Bronchial epithelial cell (primary cell): ENCODE data around the gene RPTOR. TPM values are rescaled to one million over a fixed set of nuclear protein-coding genes. Genes with fewer than 3 reads are reported as not detected.
A peak's percentile ranks its signal among the peaks of the same experiment; 100 is the strongest.

ENCODE experiments used
- DNase-seq: peaks from one replicate; pipeline ENCODE4 v3.0.0-alpha.2; 2010; ENCODE audit warnings: low read depth
- FAIRE-seq: peaks from 2 replicates; lab custom pipeline; 2011; peaks lifted over from hg19 to GRCh38; lab: Jason Lieb, UNC
- H3K27me3 ChIP-seq: 2 replicates; pipeline ENCODE4 v1.5.1; 2011; ENCODE audit warnings: low read length; ENCODE audit not compliant: control insufficient read depth, insufficient read depth
- H3K36me3 ChIP-seq: 2 replicates; pipeline ENCODE4 v1.5.1; 2011; ENCODE audit warnings: low read length; ENCODE audit not compliant: control insufficient read depth, insufficient read depth
- H3K4me3 ChIP-seq: 2 replicates; pipeline ENCODE4 v1.5.1; 2011; ENCODE audit warnings: mild to moderate bottlenecking, low read depth, low read length, control low read depth
- total RNA-seq: library from RNA; depleted of rRNA; stranded (reverse); fragments of >200 nt; gene quantifications from 2 replicates; pipeline ENCODE4 v1.2.1, GENCODE V29; 2014
- TF ChIP-seq, protein P1 (sequence below): IDR thresholded peaks from 2 replicates; pipeline ENCODE4 v1.5.1; 2011; ENCODE audit warnings: mild to moderate bottlenecking, moderate library complexity, low read length, control low read depth, inconsistent platforms; ENCODE audit not compliant: insufficient read depth, severe bottlenecking

Gene RPTOR
- total RNA-seq, 1 donor from 2014 or later, result 14.0 TPM

DNA sequence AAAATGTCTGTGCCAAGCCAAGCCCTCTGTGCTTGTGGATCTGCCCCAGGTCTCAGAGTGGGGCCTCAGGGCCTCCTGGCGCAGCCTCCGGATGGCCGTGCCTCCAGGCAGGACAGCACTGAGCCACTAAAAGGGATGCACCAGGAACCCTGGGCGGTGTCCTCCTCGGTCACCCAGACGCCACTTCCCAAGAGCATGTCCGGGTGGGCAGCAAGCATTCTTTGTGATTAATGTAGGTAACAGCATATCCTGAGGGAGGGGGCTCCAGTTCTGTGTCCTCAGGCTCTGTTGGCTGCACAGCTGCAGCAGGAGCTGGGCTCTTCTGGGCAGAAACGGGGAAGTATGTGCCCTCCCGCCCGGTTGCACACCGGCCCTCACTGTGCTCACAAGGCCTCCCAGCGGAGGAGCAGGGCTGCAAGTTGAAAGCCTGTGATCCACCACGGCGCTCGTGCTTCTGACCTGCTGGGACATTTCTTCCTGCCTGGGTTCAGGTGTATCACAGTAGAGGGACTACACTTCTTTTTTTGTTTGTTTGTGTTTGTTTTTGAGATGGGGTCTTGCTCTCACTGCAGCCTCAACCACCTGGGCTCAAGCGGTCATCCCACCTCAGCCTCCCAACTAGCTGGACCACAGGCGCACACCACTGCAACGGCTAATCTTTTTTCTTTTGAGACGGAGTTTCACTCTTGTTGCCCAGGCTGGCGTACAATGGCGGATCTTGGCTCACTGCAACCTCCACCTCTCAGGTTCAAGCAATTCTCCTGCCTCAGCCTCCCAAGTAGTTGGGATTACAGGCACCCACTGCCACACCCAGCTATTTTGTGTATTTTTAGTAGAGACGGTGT lies 409.1 kb downstream of the RPTOR start:
- FAIRE-seq, result no peak

DNA sequence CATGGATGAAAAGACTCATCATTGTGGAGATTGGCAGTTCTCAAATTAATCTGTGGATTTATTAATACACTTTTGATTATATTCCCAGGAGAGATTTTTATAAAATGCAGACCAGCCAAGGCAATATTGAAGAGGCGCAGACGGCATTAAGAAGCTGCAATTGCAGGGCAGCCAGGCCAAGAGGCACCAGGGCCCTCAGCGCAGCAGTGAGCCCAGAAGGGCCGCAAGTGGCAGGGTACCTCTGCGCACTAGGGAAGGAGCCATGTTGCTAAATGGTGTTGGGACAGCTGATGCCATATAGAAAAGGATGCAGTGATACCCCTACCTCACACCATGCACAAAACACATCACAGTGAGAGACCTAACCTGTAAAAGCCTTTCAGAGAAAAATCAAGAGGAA lies 410.4 kb downstream of the RPTOR start:
- Histone ChIP-seq H3K4me3 (no peak overlapping the region), H3K36me3 (peaks cover 3% of the 10 kb centered on the region), H3K27me3 (no peaks in the 10 kb centered on the region)
- DNase-seq (no peak), FAIRE-seq (no peak)
- TF ChIP-seq, protein P1, sequence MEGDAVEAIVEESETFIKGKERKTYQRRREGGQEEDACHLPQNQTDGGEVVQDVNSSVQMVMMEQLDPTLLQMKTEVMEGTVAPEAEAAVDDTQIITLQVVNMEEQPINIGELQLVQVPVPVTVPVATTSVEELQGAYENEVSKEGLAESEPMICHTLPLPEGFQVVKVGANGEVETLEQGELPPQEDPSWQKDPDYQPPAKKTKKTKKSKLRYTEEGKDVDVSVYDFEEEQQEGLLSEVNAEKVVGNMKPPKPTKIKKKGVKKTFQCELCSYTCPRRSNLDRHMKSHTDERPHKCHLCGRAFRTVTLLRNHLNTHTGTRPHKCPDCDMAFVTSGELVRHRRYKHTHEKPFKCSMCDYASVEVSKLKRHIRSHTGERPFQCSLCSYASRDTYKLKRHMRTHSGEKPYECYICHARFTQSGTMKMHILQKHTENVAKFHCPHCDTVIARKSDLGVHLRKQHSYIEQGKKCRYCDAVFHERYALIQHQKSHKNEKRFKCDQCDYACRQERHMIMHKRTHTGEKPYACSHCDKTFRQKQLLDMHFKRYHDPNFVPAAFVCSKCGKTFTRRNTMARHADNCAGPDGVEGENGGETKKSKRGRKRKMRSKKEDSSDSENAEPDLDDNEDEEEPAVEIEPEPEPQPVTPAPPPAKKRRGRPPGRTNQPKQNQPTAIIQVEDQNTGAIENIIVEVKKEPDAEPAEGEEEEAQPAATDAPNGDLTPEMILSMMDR, result no peak

More for the DNA sequence above, 409.1 kb downstream of the RPTOR start:
- Histone ChIP-seq H3K4me3 (no peak overlapping the region), H3K27me3 (no peaks in the 10 kb centered on the region), H3K36me3 (peaks cover 3% of the 10 kb centered on the region)
- DNase-seq, result no peak
- TF ChIP-seq, protein P1, result no peak

DNA sequence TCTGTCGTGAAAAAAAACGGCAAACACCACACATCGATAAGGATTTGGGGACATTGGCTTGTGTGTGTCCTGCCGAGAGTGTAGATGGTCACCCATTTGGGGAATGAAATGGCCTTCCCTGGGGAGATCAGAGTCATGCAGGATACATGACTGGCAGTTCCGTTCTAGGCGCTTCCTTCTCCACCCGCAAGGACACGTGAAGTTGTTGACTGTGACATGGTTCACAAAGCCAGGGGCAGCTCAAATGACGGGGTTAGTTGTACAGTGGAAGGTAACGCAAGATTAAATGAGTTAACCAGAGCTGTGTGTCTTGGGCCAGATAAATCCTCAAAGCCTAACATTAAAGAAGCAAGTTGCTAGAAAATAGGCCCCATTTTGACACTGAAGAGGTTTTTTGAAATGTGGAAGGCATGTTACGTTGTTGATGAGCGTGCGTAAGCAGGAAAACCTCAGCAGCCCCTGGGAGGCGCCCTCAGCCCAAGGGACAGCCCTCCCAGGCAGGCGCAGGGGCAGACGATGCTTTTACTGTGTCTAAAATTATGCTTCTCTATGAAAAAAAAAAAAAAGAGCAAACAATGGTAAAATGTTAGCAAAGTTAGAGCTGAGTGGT lies 411.1 kb downstream of the RPTOR start:
- H3K36me3 ChIP-seq, result peaks cover 2% of the 10 kb centered on the region
- H3K27me3 ChIP-seq, result no peaks in the 10 kb centered on the region
- DNase-seq (no peak), FAIRE-seq (peak; percentile 23)
- H3K4me3 ChIP-seq, result no peak overlapping the region
- TF ChIP-seq, protein P1, result no peak

DNA sequence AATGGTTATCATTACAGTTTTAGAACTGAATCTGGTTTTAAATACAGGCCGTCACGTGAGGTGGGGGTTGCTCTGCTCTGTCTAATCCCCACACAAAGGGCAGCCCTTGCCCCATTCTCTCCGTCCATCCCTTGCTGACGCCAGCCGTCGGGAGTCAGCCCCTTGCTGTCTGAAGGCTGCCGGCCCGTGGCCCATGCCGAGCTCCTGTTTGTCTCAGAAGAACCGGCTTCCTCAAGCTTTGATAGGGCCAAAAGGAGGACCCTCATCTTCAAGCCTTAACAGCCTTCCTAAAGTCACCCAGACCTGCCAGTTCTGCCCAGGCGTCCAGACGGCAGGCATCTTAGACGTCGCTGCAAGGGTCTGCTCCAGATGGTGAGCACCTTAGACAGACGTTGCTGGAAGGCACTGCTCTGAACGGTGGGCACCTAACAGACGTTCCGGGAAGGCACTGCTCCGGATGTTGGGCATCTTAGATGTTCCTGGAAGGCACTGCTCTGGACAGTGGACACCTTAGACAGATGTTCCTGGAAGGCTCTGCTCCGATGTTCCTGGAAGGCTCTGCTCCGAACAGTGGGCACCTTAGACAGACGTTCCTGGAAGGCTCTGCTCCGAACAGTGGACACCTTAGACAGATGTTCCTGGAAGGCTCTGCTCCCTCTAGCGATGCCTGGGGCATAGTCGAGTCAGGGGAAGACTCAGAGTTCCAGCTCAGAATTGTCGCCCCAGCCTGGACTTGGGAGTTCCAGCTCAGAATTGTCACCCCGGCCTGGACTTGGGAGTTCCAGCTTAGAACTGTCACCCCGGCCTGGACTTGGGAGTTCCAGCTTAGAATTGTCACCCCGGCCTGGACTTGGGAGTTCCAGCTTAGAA lies 411.9 kb downstream of the RPTOR start:
- Histone ChIP-seq H3K27me3 (no peaks in the 10 kb centered on the region), H3K4me3 (no peak overlapping the region), H3K36me3 (peaks cover 2% of the 10 kb centered on the region)
- TF ChIP-seq, protein P1, result no peak
- FAIRE-seq (peak; percentile 66), DNase-seq (no peak)

DNA sequence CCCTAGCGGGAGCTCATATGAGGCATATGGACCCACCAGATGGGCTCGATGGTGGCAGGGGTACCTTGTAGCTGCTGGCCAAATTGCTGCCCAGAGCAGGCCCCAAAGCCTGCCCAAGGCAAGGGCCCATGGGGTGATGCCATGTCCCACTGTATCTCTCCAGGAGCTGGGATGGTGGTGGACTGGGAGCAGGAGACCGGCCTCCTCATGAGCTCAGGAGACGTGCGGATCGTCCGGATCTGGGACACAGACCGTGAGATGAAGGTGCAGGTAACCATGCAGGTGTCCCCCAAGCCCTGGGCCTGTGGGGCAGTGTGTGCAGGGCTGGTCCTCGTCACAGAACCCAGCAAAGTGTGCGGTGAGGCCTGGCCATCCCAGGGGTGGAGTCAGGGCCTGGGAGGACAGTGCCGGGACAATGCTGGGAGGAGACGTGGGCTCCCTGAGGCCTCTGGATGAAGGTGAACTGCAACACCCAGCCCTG lies 412.9 kb downstream of the RPTOR start:
- no peaks in the 10 kb centered on the region for H3K27me3 ChIP-seq
- FAIRE-seq, result no peak
- TF ChIP-seq, protein P1, result no peak
- H3K4me3 ChIP-seq, result no peak overlapping the region
- peaks cover 1% of the 10 kb centered on the region for H3K36me3 ChIP-seq
- DNase-seq, result no peak
